Uterus (tissue), 4 donors: ENCODE results near the gene LDHB. TPM values are rescaled to one million over a fixed set of nuclear protein-coding genes. Genes with fewer than 3 reads are reported as not detected.

Experiments
- DNase-seq, 2 donors: peaks; one replicate each; pipeline ENCODE4 v3.0.0-alpha.2; 2019 to 2020
- H3K27ac ChIP-seq, 2 donors: fragments of 200-600 bp; sonication (generic); 1 replicate in 1 of 2; 2 replicates in 1 of 2; pipeline ENCODE4 v1.5.1; 2016 to 2018
- H3K27me3 ChIP-seq, 2 donors: fragments of 200-600 bp; sonication (generic); one replicate each; pipeline ENCODE4 v1.5.1; 2018 to 2019; ENCODE audit warnings: control low read depth in 1 of 2
- H3K36me3 ChIP-seq, 2 donors: fragments of 200-600 bp; sonication (generic); one replicate each; pipeline ENCODE4 v1.5.1; 2019; ENCODE audit warnings: control low read depth in 1 of 2
- H3K4me1 ChIP-seq, 2 donors: fragments of 200-600 bp; sonication (generic); one replicate each; pipeline ENCODE4 v1.5.1; 2018 to 2019; ENCODE audit warnings: control low read depth in 1 of 2
- H3K4me3 ChIP-seq, 2 donors: fragments of 200-600 bp; sonication (generic); 1 replicate in 1 of 2; 2 replicates in 1 of 2; pipeline ENCODE4 v1.5.1; 2018 to 2019; ENCODE audit warnings: mild to moderate bottlenecking in 1 of 2
- H3K9me3 ChIP-seq, 2 donors: fragments of 200-600 bp; sonication (generic); one replicate each; pipeline ENCODE4 v1.5.1; 2019; ENCODE audit warnings: control low read depth in 1 of 2
- CTCF ChIP-seq, 4 experiments: fragments of 200-600 bp in 2 of 4; fragments of 450-650 bp in 2 of 4; sonication (generic) in 2 of 4; IDR thresholded peaks; one replicate each; pipeline ENCODE4 v1.5.1; 2016 to 2019; ENCODE audit warnings: antibody characterized with exemption in 4 of 4, mild to moderate bottlenecking in 2 of 4, moderate library complexity in 1 of 4
- POLR2A ChIP-seq, 2 donors: fragments of 450-650 bp; IDR thresholded peaks; one replicate each; pipeline ENCODE4 v1.6.1; 2016; ENCODE audit warnings: antibody characterized with exemption in 2 of 2, mild to moderate bottlenecking in 1 of 2, moderate library complexity in 1 of 2
- intact Hi-C: fragments of 100-400 bp; cut with DNase I; formaldehyde crosslinking; loops from one replicate; pipeline ENCODE4 v1.15.1; 2023; ENCODE audit warnings: low total_unique reads
- total RNA-seq, 4 donors: library from RNA; depleted of rRNA in 3 of 4; stranded (reverse); fragments of >200 nt in 3 of 4; gene quantifications; one replicate each; pipeline versions ENCODE4 v1.1.0 to v1.2.4, GENCODE V29; 2014 to 2023
- donor health status: DM: yes; HTN: yes; CAD: no.

LDHB gene
- total RNA-seq, 4 donors from 2014 or later: 154 to 558 (median 252) TPM

GRCh38 chr12:21644516-21644915 lies 13.1 kb downstream of the LDHB start:
- H3K9me3 ChIP-seq: no peaks in the 10 kb centered on the region
- H3K4me1 ChIP-seq: no peaks in the 10 kb centered on the region
- no peak for DNase-seq
- no peaks in the 10 kb centered on the region for H3K27me3 ChIP-seq
- H3K36me3 ChIP-seq: no peaks in the 10 kb centered on the region
- intact Hi-C loops: no loop called here
- H3K4me3 ChIP-seq: no peak overlapping the region
- TF ChIP-seq CTCF (IDR thresholded peaks at IDR 0.05) (no peak), POLR2A (IDR thresholded peaks at IDR 0.05) (no peak)
- no peak overlapping the region for H3K27ac ChIP-seq

- Histone ChIP-seq H3K27ac (no peak overlapping the region), H3K4me3 (no peak overlapping the region), H3K36me3 (no peaks in the 10 kb centered on the region), H3K9me3 (no peaks in the 10 kb centered on the region), H3K4me1 (no peaks in the 10 kb centered on the region), H3K27me3 (no peaks in the 10 kb centered on the region)
- TF ChIP-seq CTCF (IDR thresholded peaks at IDR 0.05) (no peak), POLR2A (IDR thresholded peaks at IDR 0.05) (no peak)
- no peak for DNase-seq
- intact Hi-C loops: no loop called here
Observed at GRCh38 chr12:21643758-21644157, 13.9 kb downstream of the LDHB start.

- intact Hi-C loops: no loop called here
- Histone ChIP-seq H3K4me1 (no peaks in the 10 kb centered on the region), H3K9me3 (no peaks in the 10 kb centered on the region), H3K27ac (no peak overlapping the region), H3K27me3 (no peaks in the 10 kb centered on the region), H3K4me3 (no peak overlapping the region), H3K36me3 (no peaks in the 10 kb centered on the region)
- no peak for TF ChIP-seq CTCF (IDR thresholded peaks at IDR 0.05)
- TF ChIP-seq POLR2A (IDR thresholded peaks at IDR 0.05): no peak
- DNase-seq: no peak
Observed at GRCh38 chr12:21642707-21643389, 14.8 kb downstream of the LDHB start.

- Histone ChIP-seq H3K27ac (no peak overlapping the region), H3K36me3 (no peaks in the 10 kb centered on the region), H3K4me1 (no peaks in the 10 kb centered on the region), H3K27me3 (no peaks in the 10 kb centered on the region), H3K4me3 (no peak overlapping the region), H3K9me3 (no peaks in the 10 kb centered on the region)
- no peak for DNase-seq
- intact Hi-C loops: no loop called here
- TF ChIP-seq CTCF (IDR thresholded peaks at IDR 0.05) (no peak), POLR2A (IDR thresholded peaks at IDR 0.05) (no peak)
Observed at GRCh38 chr12:21638054-21638891, 19.4 kb downstream of the LDHB start.

GRCh38 chr12:21634245-21634644 lies 23.4 kb downstream of the LDHB start:
- no peak for DNase-seq
- intact Hi-C loops: no loop called here
- Histone ChIP-seq H3K27ac (no peak overlapping the region), H3K9me3 (no peaks in the 10 kb centered on the region), H3K4me3 (no peak overlapping the region), H3K4me1 (no peaks in the 10 kb centered on the region), H3K27me3 (no peaks in the 10 kb centered on the region), H3K36me3 (no peaks in the 10 kb centered on the region)
- TF ChIP-seq CTCF (IDR thresholded peaks at IDR 0.05) (no peak), POLR2A (IDR thresholded peaks at IDR 0.05) (no peak)
